Transverse colon (tissue), 4 donors: ENCODE measurements around the gene BGN. TPM values are rescaled to one million over a fixed set of nuclear protein-coding genes. Genes with fewer than 3 reads are reported as not detected.

Source experiments
- DNase-seq: peaks from one replicate; pipeline ENCODE4 v3.0.0-alpha.2; 2019
- H3K27ac ChIP-seq, 4 donors: fragments of 200-600 bp; sonication (generic); 2 replicates each; pipeline ENCODE4 v1.5.1; 2016 to 2018; ENCODE audit warnings: inconsistent platforms in 4 of 4
- H3K27me3 ChIP-seq: fragments of 200-600 bp; sonication (generic); 2 replicates; pipeline ENCODE4 v1.5.1; 2017; ENCODE audit warnings: inconsistent platforms
- H3K36me3 ChIP-seq, 4 donors: fragments of 200-600 bp; sonication (generic); 2 replicates each; pipeline ENCODE4 v1.5.1; 2017 to 2019; ENCODE audit warnings: inconsistent platforms in 4 of 4
- H3K4me1 ChIP-seq, 4 donors: fragments of 200-600 bp; sonication (generic); 2 replicates each; pipeline ENCODE4 v1.5.1; 2017 to 2020; ENCODE audit warnings: inconsistent platforms in 4 of 4
- H3K4me3 ChIP-seq, 4 donors: fragments of 200-600 bp; sonication (generic); 1 replicate in 1 of 4; 2 replicates in 3 of 4; pipeline versions ENCODE4 v1.5.1 to v1.6.1; 2017 to 2019; ENCODE audit warnings: inconsistent platforms in 4 of 4
- H3K9me3 ChIP-seq, 2 donors: fragments of 200-600 bp; sonication (generic); 2 replicates each; pipeline ENCODE4 v1.5.1; 2017 to 2019; ENCODE audit warnings: inconsistent platforms in 2 of 2
- CTCF ChIP-seq, 5 experiments: fragments of 200-600 bp in 3 of 5; fragments of 450-650 bp in 2 of 5; sonication (generic) in 3 of 5; IDR thresholded peaks; 1 replicate in 2 of 5; 2 replicates in 3 of 5; pipeline ENCODE4 v1.5.1; 2016 to 2017; ENCODE audit warnings: antibody characterized with exemption in 5 of 5, inconsistent platforms in 3 of 5, mild to moderate bottlenecking in 2 of 5, moderate library complexity in 1 of 5
- EP300 ChIP-seq: sonication (generic); formaldehyde crosslinking; IDR thresholded peaks from one replicate; pipeline ENCODE4 v1.6.1; 2017; ENCODE audit warnings: antibody characterized with exemption, low read depth
- POLR2A ChIP-seq: fragments of 450-650 bp; IDR thresholded peaks from one replicate; pipeline ENCODE4 v1.6.1; 2016; ENCODE audit warnings: antibody characterized with exemption, mild to moderate bottlenecking, moderate library complexity
- POLR2AphosphoS5 ChIP-seq, 3 donors: sonication (generic); formaldehyde crosslinking; IDR thresholded peaks; one replicate each; pipeline ENCODE4 v1.6.1; 2016; ENCODE audit warnings: antibody characterized with exemption in 3 of 3
- WGBS, 2 donors: methylation state at CpG; one replicate each; pipeline ENCODE4 v1.1.5; 2018; ENCODE audit warnings: low coverage in 1 of 2; 5-methylcytosine and 5-hydroxymethylcytosine counted together
- in situ Hi-C, 4 donors: fragments of 200-750 bp; cut with MboI; loops; one replicate each; pipeline versions ENCODE4 v1.15.0 to v1.15.1; 2017; ENCODE audit warnings: low sequenced_read_pairs in 3 of 4, low pct_ligation_motif_present in 1 of 4, low pct_unique_long_range_greater_than_20kb in 1 of 4
- intact Hi-C: fragments of 100-400 bp; cut with DNase I; formaldehyde crosslinking; loops from one replicate; pipeline ENCODE4 v1.15.1; 2023; ENCODE audit warnings: low total_unique reads
- total RNA-seq, 4 donors: library from RNA; depleted of rRNA; stranded (reverse); fragments of >200 nt; gene quantifications; one replicate each; pipeline ENCODE4 v1.1.0, GENCODE V29; 2016

Gene BGN
- total RNA-seq, 4 donors from 2014 or later, result 3.8 to 67.1 (median 10.5) TPM

GRCh38 chrX:153493085-153493484 is 1.7 kb upstream of the BGN start:
- H3K27ac ChIP-seq, result no peak overlapping the region
- no peak overlapping the region for H3K4me3 ChIP-seq
- peaks cover 0 to 5% (median 0%) of the 10 kb centered on the region in 4 donors for H3K4me1 ChIP-seq
- intact Hi-C loops (no loop called here), in situ Hi-C loops (no loop called here)
- H3K9me3 ChIP-seq, result no peaks in the 10 kb centered on the region
- H3K27me3 ChIP-seq, result peaks cover 7% of the 10 kb centered on the region
- DNase-seq, result no peak
- WGBS, 2 donors, result 85% methylated on average over 11 of the region's 11 CpGs; no CpG with 5 or more reads in 1 of the 2 donors
- no peaks in the 10 kb centered on the region for H3K36me3 ChIP-seq
- no peak for TF ChIP-seq EP300
- TF ChIP-seq CTCF (IDR thresholded peaks at IDR 0.05), result no peak
- TF ChIP-seq POLR2AphosphoS5 (IDR thresholded peaks at IDR 0.05), result no peak
- TF ChIP-seq POLR2A, result no peak

- no peak for DNase-seq
- in situ Hi-C loops (no loop called here), intact Hi-C loops (no loop called here)
- Histone ChIP-seq H3K36me3 (no peaks in the 10 kb centered on the region), H3K27ac (peak overlapping the region in 1 of 4 donors; percentile 30), H3K4me3 (no peak overlapping the region), H3K27me3 (peaks cover 7% of the 10 kb centered on the region), H3K9me3 (no peaks in the 10 kb centered on the region), H3K4me1 (no peaks in the 10 kb centered on the region)
- TF ChIP-seq POLR2AphosphoS5 (IDR thresholded peaks at IDR 0.05), result no peak
- no peak for TF ChIP-seq POLR2A
- no peak for TF ChIP-seq EP300
- TF ChIP-seq CTCF (IDR thresholded peaks at IDR 0.05), result no peak
- WGBS, 2 donors, result 87% methylated on average over 12 of the region's 12 CpGs; no CpG with 5 or more reads in 1 of the 2 donors
Measured at GRCh38 chrX:153494061-153494460, 719 bp upstream of the BGN start.

- Histone ChIP-seq H3K4me1 (no peaks in the 10 kb centered on the region), H3K36me3 (no peaks in the 10 kb centered on the region), H3K27ac (peak overlapping the region in 1 of 4 donors; percentile 47), H3K4me3 (peak overlapping the region in 2 of 4 donors; percentile 3 to 31), H3K27me3 (peaks cover 7% of the 10 kb centered on the region), H3K9me3 (no peaks in the 10 kb centered on the region)
- intact Hi-C loops, result no loop called here
- 58% methylated on average over 16 of the region's 17 CpGs; no CpG with 5 or more reads in 1 of the 2 donors for WGBS, 2 donors
- in situ Hi-C loops, result no loop called here
- DNase-seq, result no peak
- TF ChIP-seq EP300 (no peak), POLR2A (no peak), POLR2AphosphoS5 (IDR thresholded peaks at IDR 0.05) (no peak), CTCF (IDR thresholded peaks at IDR 0.05) (no peak)
Measured at GRCh38 chrX:153495362-153495751, 577 bp downstream of the BGN start.

- DNase-seq, result no peak
- Histone ChIP-seq H3K36me3 (no peaks in the 10 kb centered on the region), H3K4me3 (no peak overlapping the region), H3K27me3 (peaks cover 7% of the 10 kb centered on the region), H3K9me3 (no peaks in the 10 kb centered on the region), H3K4me1 (no peaks in the 10 kb centered on the region), H3K27ac (peak overlapping the region in 1 of 4 donors; percentile 12)
- intact Hi-C loops (no loop called here), in situ Hi-C loops (no loop called here)
- no peak for TF ChIP-seq EP300
- TF ChIP-seq CTCF (IDR thresholded peaks at IDR 0.05), result no peak
- no peak for TF ChIP-seq POLR2AphosphoS5 (IDR thresholded peaks at IDR 0.05)
- no peak for TF ChIP-seq POLR2A
- 83% methylated on average over 15 of the region's 18 CpGs; no CpG with 5 or more reads in 1 of the 2 donors for WGBS, 2 donors
Measured at GRCh38 chrX:153495903-153496589, 1.3 kb downstream of the BGN start.
